Measurements from ENCODE around the gene OTX2. TPM values are rescaled to one million over a fixed set of nuclear protein-coding genes. Genes with fewer than 3 reads are reported as not detected.

OTX2 gene
- total RNA-seq, 4 donors from 2014 or later, result not detected

GRCh38 chr14:56753396-56753795, 56.9 kb downstream of the OTX2 start:
- Histone ChIP-seq H3K9me3 (no peaks in the 10 kb centered on the region), H3K4me1 (no peaks in the 10 kb centered on the region), H3K27ac (no peak overlapping the region), H3K4me3 (no peak overlapping the region), H3K36me3 (no peaks in the 10 kb centered on the region), H3K27me3 (peaks cover 4% of the 10 kb centered on the region)
- TF ChIP-seq POLR2AphosphoS5 (IDR thresholded peaks at IDR 0.05) (no peak), EP300 (IDR thresholded peaks at IDR 0.05; ENCODE audit: low read depth) (no peak), POLR2A (IDR thresholded peaks at IDR 0.05) (no peak), CTCF (IDR thresholded peaks at IDR 0.05) (no peak)
- 79 to 81% methylated on average over 3 of the region's 3 CpGs for WGBS, 2 donors (ENCODE audit: low coverage in 1 of 2)
- DNase-seq, result no peak
- intact Hi-C loops (cut with DNase I; ENCODE audit: low total_unique reads), result no loop called here
- in situ Hi-C loops (cut with MboI; ENCODE audit: low pct_ligation_motif_present in 1 of 4, low pct_unique_long_range_greater_than_20kb in 1 of 4, low sequenced_read_pairs in 3 of 4), result no loop called here

- WGBS, 2 donors (ENCODE audit: low coverage in 1 of 2), result 67 to 74% methylated on average over 3 to 7 of the region's 7 CpGs
- in situ Hi-C loops (cut with MboI; ENCODE audit: low pct_ligation_motif_present in 1 of 4, low pct_unique_long_range_greater_than_20kb in 1 of 4, low sequenced_read_pairs in 3 of 4) (no loop called here), intact Hi-C loops (cut with DNase I; ENCODE audit: low total_unique reads) (no loop called here)
- TF ChIP-seq POLR2AphosphoS5 (IDR thresholded peaks at IDR 0.05), result no peak
- no peak for TF ChIP-seq EP300 (IDR thresholded peaks at IDR 0.05; ENCODE audit: low read depth)
- no peak for TF ChIP-seq CTCF (IDR thresholded peaks at IDR 0.05)
- no peak for TF ChIP-seq POLR2A (IDR thresholded peaks at IDR 0.05)
- Histone ChIP-seq H3K36me3 (no peaks in the 10 kb centered on the region), H3K4me3 (no peak overlapping the region), H3K27ac (no peak overlapping the region), H3K4me1 (no peaks in the 10 kb centered on the region), H3K9me3 (no peaks in the 10 kb centered on the region), H3K27me3 (peaks cover 4% of the 10 kb centered on the region)
- DNase-seq, result no peak
These were observed 57.9 kb downstream of the OTX2 start for GRCh38 chr14:56752428-56752827.

GRCh38 chr14:56751471-56751870, 58.8 kb downstream of the OTX2 start:
- TF ChIP-seq EP300 (IDR thresholded peaks at IDR 0.05; ENCODE audit: low read depth) (no peak), CTCF (IDR thresholded peaks at IDR 0.05) (no peak), POLR2AphosphoS5 (IDR thresholded peaks at IDR 0.05) (no peak)
- DNase-seq, result no peak
- WGBS, 2 donors (ENCODE audit: low coverage in 1 of 2), result 38 to 57% methylated on average over 2 of the region's 2 CpGs
- in situ Hi-C loops (cut with MboI; ENCODE audit: low pct_ligation_motif_present in 1 of 4, low pct_unique_long_range_greater_than_20kb in 1 of 4, low sequenced_read_pairs in 3 of 4), result no loop called here
- no peak overlapping the region for H3K27ac ChIP-seq
- no peak overlapping the region for H3K4me3 ChIP-seq
- no peaks in the 10 kb centered on the region for H3K36me3 ChIP-seq
- no peaks in the 10 kb centered on the region for H3K4me1 ChIP-seq
- H3K9me3 ChIP-seq, result no peaks in the 10 kb centered on the region
- intact Hi-C loops (cut with DNase I; ENCODE audit: low total_unique reads), result no loop called here
- H3K27me3 ChIP-seq, result peaks cover 4% of the 10 kb centered on the region

Small RNA genes within 50 kb of the gene (small RNA-seq; reads per million reads assigned to genes)
- 0 reads per million in 4 donors for gene RN7SL461P
- 0 reads per million in 4 donors for gene RNU6-1204P

Other genes starting within 250 kb of the OTX2 start
- 10 to 100 TPM; 22.9 to 52.7 (median 23.7) TPM for gene TMEM260, start 230.7 kb downstream of the OTX2 start, total RNA-seq

Measured in transverse colon (tissue), 4 donors.